ENCODE measurements around the gene POLE2. TPM values are rescaled to one million over a fixed set of nuclear protein-coding genes. Genes with fewer than 3 reads are reported as not detected.

Gene POLE2
- polyA plus RNA-seq, 2 donors, result 7.0 to 8.0 TPM

DNA sequence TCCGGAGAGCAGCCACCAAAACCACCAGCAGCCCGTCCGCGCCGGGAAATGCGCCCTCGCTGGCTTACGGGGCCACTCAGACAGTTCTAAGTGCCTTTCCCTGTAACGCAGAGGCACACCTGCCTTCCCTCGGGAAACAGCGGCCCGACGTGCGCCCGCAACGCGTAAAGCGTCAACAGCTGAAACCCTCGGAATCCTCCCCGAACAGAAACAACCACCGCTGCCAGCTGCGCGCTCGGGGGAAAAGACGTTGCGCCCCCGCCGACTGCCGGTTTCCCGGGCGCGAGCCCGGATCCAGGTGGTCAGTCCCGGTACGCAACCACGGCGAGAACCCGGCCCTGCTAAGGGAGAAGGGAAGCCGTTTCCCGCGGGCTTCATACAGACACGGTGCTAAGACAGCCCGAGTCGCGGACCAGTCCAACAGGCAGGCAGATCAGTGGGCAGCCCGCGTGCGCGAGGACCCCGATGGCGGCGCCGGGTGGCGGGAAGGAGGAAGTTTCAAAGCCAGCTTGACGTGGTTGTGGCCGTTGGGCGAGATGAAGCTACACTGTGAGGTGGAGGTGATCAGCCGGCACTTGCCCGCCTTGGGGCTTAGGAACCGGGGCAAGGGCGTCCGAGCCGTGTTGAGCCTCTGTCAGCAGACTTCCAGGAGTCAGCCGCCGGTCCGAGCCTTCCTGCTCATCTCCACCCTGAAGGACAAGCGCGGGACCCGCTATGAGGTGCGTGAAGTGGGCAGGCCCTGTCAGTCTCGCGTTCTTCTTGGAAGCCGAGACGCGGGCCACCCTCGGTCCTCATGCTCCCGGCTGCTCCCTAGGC lies 89.3 kb downstream of the POLE2 start, which contains the start of gene LRR1:
Gene LRR1, plus strand, starts transcription at position 456 of the 816 bp plus-strand sequence. Its CDS starts 81 bp downstream, at position 537.
- H3K27me3 ChIP-seq (ENCODE audit: control insufficient read depth in 1 of 2, insufficient read depth in 2 of 2, low read length in 2 of 2), result no peaks in the 10 kb centered on the region
- 0 to 1% methylated on average over 77 of the region's 77 CpGs for WGBS, 2 donors

DNA sequence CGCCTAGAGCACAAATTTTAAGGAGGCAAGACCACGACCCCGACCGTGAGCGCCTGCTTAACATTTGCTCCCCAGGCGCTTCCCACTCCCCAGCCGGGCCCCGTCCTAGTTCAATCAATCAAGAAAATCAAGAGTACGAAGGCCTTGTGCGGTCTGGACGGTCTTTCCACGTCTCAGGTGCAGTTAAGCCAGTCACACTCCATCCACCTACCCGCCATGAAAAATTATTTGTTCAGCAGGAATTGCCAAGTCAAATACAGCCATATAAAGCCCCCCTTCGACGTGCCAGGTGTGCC lies 89.9 kb downstream of the POLE2 start:
- 0 to 1% methylated on average over 15 of the region's 15 CpGs for WGBS, 2 donors
- H3K27ac ChIP-seq (ENCODE audit: low read depth in 2 of 2, low read length in 1 of 2), result peak overlapping the region; percentile 92 to 99

More for the DNA sequence above, 89.3 kb downstream of the POLE2 start, which contains the start of gene LRR1:
- Histone ChIP-seq H3K4me3 (ENCODE audit: low read depth in 1 of 2, low read length in 2 of 2) (peak within 1 kb of the TSS; percentile 71 to 91), H3K36me3 (ENCODE audit: control insufficient read depth in 2 of 2, insufficient read depth in 2 of 2, low read length in 1 of 2) (no peaks in the 10 kb centered on the region), H3K4me1 (ENCODE audit: control insufficient read depth in 2 of 2, insufficient read depth in 2 of 2, low read length in 1 of 2) (no peaks in the 10 kb centered on the region), H3K9me3 (ENCODE audit: control insufficient read depth in 2 of 2, insufficient read depth in 1 of 2, low read depth in 1 of 2, low read length in 1 of 2) (no peaks in the 10 kb centered on the region), H3K27ac (ENCODE audit: low read depth in 2 of 2, low read length in 1 of 2) (peak within 1 kb of the TSS; percentile 92 to 99)

DNA sequence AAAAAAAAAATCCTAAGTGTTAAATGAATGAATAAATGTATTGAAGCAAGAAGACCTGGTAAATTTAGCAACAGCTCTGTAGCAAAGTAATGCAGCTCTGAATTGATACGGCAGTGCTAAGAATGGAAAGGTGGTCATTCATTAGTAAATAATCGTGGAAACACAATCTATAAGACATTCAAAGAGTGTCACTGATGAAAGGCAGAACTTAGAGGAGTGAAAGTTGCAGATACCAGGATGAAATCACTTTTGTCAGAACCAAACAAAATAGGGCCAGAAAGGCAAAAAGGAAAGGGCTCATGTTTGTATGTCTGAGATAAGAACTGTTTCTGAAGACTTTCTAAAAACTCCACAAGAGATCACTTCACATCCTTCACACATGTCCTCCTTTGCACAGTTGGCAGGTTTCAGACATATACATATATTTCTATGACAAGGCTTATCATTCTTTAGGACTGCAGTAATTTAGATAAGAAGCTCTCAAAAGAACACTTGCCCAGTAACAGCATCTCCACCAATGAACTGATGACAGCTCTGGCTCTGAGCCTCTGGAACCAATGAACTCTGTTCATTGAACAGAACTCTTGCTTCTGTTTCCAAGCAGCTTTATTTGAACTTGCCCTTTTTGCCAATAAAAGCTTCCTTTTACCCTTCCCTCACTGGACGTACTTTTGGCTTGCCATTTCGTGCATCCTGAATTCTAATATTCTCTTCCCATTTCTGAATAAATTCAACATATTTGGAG lies 93.5 kb downstream of the POLE2 start:
- Histone ChIP-seq H3K27ac (ENCODE audit: low read depth in 2 of 2, low read length in 1 of 2) (no peak overlapping the region), H3K4me1 (ENCODE audit: control insufficient read depth in 2 of 2, insufficient read depth in 2 of 2, low read length in 1 of 2) (no peaks in the 10 kb centered on the region), H3K4me3 (ENCODE audit: low read depth in 1 of 2, low read length in 2 of 2) (no peak overlapping the region), H3K27me3 (ENCODE audit: control insufficient read depth in 1 of 2, insufficient read depth in 2 of 2, low read length in 2 of 2) (no peaks in the 10 kb centered on the region), H3K36me3 (ENCODE audit: control insufficient read depth in 2 of 2, insufficient read depth in 2 of 2, low read length in 1 of 2) (no peaks in the 10 kb centered on the region), H3K9me3 (ENCODE audit: control insufficient read depth in 2 of 2, insufficient read depth in 1 of 2, low read depth in 1 of 2, low read length in 1 of 2) (no peaks in the 10 kb centered on the region)
- WGBS, 2 donors, result 47 to 55% methylated on average over 4 of the region's 4 CpGs

More for the DNA sequence above, 89.9 kb downstream of the POLE2 start:
- Histone ChIP-seq H3K9me3 (ENCODE audit: control insufficient read depth in 2 of 2, insufficient read depth in 1 of 2, low read depth in 1 of 2, low read length in 1 of 2) (no peaks in the 10 kb centered on the region), H3K4me1 (ENCODE audit: control insufficient read depth in 2 of 2, insufficient read depth in 2 of 2, low read length in 1 of 2) (no peaks in the 10 kb centered on the region), H3K36me3 (ENCODE audit: control insufficient read depth in 2 of 2, insufficient read depth in 2 of 2, low read length in 1 of 2) (no peaks in the 10 kb centered on the region), H3K4me3 (ENCODE audit: low read depth in 1 of 2, low read length in 2 of 2) (peak overlapping the region; percentile 71 to 91), H3K27me3 (ENCODE audit: control insufficient read depth in 1 of 2, insufficient read depth in 2 of 2, low read length in 2 of 2) (no peaks in the 10 kb centered on the region)

Other genes starting within 250 kb of the POLE2 start
- 1,000 to 10,000 TPM in 1 of 2 donors, 100 to 1,000 TPM in 1; 861 to 2,600 TPM for gene RPS29, start 101.8 kb downstream of the POLE2 start, polyA plus RNA-seq
- gene LRR1, start 89.3 kb downstream of the POLE2 start, polyA plus RNA-seq, result 1 to 10 TPM; 4.3 to 9.0 TPM
- 100 to 1,000 TPM; 405 to 519 TPM for gene RPL36AL, start 67.6 kb downstream of the POLE2 start, polyA plus RNA-seq
- gene MGAT2, start 67.4 kb downstream of the POLE2 start, polyA plus RNA-seq, result 10 to 100 TPM in 1 of 2 donors, 1 to 10 TPM in 1; 9.2 to 10.8 TPM
- 1 to 10 TPM; 2.3 to 5.2 TPM for gene DNAAF2, start 53.0 kb downstream of the POLE2 start, polyA plus RNA-seq
- gene KLHDC1, start 4.9 kb upstream of the POLE2 start, polyA plus RNA-seq, result 1 to 10 TPM; 1.0 to 2.3 TPM
- 10 to 100 TPM; 24.2 to 31.6 TPM for gene KLHDC2, start 79.9 kb upstream of the POLE2 start, polyA plus RNA-seq
- 10 to 100 TPM; 19.9 to 40.2 TPM for gene NEMF, start 164.6 kb upstream of the POLE2 start, polyA plus RNA-seq
- 100 to 1,000 TPM in 1 of 2 donors, 10 to 100 TPM in 1; 80.9 to 112 TPM for gene ARF6, start 204.9 kb upstream of the POLE2 start, polyA plus RNA-seq

Measured in esophagus (tissue), 2 donors.